Measurements from ENCODE around the gene CCDC77.

Gene CCDC77

DNA sequence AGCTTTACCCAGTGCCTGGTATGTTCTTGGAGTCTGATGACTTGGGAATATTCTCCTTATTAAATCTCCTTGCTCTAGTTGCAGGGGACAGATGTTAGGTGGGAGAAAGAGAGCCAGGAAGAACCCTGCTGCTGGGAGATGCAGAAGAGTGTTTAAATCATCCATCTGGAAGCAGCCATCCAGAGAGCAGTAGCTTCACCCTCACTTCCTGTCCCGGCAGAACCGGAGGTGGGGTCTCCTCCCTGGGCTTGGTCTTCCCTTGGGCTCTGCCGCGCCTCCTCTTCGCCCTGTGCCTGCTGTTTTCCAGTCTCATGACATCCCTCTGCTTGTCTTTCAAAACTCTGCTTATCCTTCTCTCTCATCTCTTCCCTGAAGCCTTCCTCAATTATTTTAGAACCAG is 73.8 kb downstream of the CCDC77 start:
- no peak overlapping the region for H3K4me3 ChIP-seq (ENCODE audit: insufficient read depth, low read depth, low read length)
- no peaks in the 10 kb centered on the region for H3K9me3 ChIP-seq (ENCODE audit: control insufficient read depth, low read length)
- no peaks in the 10 kb centered on the region for H3K36me3 ChIP-seq (ENCODE audit: control insufficient read depth, insufficient read depth, low read length)
- H3K4me1 ChIP-seq (ENCODE audit: control insufficient read depth, insufficient read depth, low read length): peaks cover 21% of the 10 kb centered on the region
- 84 to 91% methylated on average over 5 of the region's 5 CpGs for WGBS, 2 experiments
- H3K27me3 ChIP-seq (ENCODE audit: control insufficient read depth, insufficient read depth, low read length, poor library complexity, severe bottlenecking): no peaks in the 10 kb centered on the region
- no peak overlapping the region for H3K27ac ChIP-seq (ENCODE audit: insufficient read depth, low read depth, low read length, poor library complexity, severe bottlenecking)

DNA sequence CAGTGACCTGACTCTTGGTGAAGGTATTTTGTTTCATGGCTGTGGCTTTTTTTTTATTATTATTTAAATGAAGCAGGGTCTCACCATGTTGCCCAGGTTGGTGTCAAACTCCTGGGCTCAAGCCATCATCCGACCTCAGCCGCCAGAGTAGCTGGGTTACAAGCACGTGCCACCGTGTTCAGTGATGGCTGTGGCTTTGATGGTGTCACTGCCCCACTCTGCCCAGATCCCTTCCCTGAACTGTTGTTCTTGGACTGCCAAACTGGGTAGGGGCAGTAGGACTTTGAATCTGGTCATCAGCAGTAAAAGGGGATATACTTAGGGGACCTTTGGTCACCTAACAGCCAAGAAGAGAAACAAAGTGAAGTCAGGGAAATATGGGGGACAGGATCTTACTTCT is 77.7 kb downstream of the CCDC77 start:
- Histone ChIP-seq H3K36me3 (ENCODE audit: control insufficient read depth, insufficient read depth, low read length) (no peaks in the 10 kb centered on the region), H3K4me1 (ENCODE audit: control insufficient read depth, insufficient read depth, low read length) (peaks cover 28% of the 10 kb centered on the region), H3K9me3 (ENCODE audit: control insufficient read depth, low read length) (no peaks in the 10 kb centered on the region), H3K4me3 (ENCODE audit: insufficient read depth, low read depth, low read length) (no peak overlapping the region), H3K27me3 (ENCODE audit: control insufficient read depth, insufficient read depth, low read length, poor library complexity, severe bottlenecking) (no peaks in the 10 kb centered on the region), H3K27ac (ENCODE audit: insufficient read depth, low read depth, low read length, poor library complexity, severe bottlenecking) (no peak overlapping the region)
- WGBS, 2 experiments: 94 to 95% methylated on average over 4 of the region's 4 CpGs

DNA sequence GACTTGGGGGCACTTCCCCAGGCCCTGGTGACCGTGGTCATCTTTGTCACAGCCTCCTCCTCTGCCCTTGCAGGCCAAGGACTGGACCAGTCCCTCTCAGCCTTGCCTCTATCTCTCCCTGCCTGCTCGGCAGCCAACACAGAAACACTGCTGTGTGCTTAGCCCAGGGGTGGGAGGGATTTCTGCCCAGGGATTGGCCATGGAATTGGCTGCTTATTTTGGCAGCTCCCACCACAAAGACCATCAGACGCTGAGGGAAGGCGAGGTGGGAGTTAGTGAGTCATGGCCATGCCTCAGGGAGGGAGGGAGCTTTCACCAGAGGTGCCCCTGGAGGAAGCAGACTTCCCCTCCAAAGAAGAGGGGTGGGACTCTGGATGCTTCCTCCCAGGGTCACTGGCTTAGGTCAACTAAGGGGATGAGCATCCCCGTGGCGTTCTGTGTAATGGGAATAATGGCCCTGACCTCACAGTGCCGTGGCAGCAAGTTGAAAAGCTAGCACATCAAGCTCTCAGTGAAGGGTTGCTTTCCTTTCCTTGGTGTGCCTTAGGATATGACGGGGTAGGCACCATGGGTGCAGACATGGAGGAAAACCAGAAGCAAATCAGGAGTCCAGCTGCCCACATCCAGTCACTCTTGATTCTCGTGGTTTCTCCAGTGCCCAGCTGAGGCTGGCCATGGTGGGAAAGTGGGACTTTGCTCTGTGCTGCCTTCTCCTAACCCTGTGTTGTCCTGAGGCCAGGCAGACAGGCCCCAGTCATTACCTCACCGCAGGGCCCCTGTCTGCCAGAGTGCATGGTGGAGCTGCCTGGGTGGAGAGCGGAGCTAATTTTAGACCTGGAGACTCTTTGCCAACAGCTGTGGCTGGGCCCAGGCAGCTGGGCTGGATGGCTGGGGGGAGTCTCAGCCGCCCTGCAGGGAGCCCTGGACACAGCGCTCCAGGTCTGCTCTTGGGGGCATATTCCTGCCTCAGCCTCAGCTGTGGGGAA is 79.7 kb downstream of the CCDC77 start:
- H3K9me3 ChIP-seq (ENCODE audit: control insufficient read depth, low read length): no peaks in the 10 kb centered on the region
- peaks cover 24% of the 10 kb centered on the region for H3K4me1 ChIP-seq (ENCODE audit: control insufficient read depth, insufficient read depth, low read length)
- WGBS, 2 experiments: 73 to 76% methylated on average over 13 of the region's 13 CpGs
- H3K36me3 ChIP-seq (ENCODE audit: control insufficient read depth, insufficient read depth, low read length): no peaks in the 10 kb centered on the region
- H3K27ac ChIP-seq (ENCODE audit: insufficient read depth, low read depth, low read length, poor library complexity, severe bottlenecking): no peak overlapping the region
- no peak overlapping the region for H3K4me3 ChIP-seq (ENCODE audit: insufficient read depth, low read depth, low read length)
- no peaks in the 10 kb centered on the region for H3K27me3 ChIP-seq (ENCODE audit: control insufficient read depth, insufficient read depth, low read length, poor library complexity, severe bottlenecking)

DNA sequence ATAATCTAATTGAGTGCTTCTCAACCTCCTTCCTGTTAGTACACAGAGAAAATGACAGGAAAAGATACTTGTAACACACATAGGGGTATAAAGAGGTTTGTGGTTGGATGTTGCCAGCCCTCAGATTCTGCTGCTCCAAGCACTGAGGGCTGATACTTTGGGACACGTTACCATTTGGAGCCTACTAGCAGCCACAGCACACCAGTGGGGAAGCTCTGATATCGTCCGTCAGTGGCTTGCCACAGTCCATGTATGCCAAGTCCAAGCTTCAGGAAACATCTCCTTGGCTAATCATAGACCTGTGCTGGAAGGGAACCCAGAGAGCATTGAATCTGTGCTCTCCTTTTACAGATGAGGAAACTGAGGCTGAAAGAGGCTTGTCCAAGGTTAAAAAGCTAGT is 80.6 kb downstream of the CCDC77 start:
- Histone ChIP-seq H3K27ac (ENCODE audit: insufficient read depth, low read depth, low read length, poor library complexity, severe bottlenecking) (no peak overlapping the region), H3K4me1 (ENCODE audit: control insufficient read depth, insufficient read depth, low read length) (peaks cover 16% of the 10 kb centered on the region), H3K4me3 (ENCODE audit: insufficient read depth, low read depth, low read length) (no peak overlapping the region), H3K9me3 (ENCODE audit: control insufficient read depth, low read length) (no peaks in the 10 kb centered on the region), H3K36me3 (ENCODE audit: control insufficient read depth, insufficient read depth, low read length) (no peaks in the 10 kb centered on the region), H3K27me3 (ENCODE audit: control insufficient read depth, insufficient read depth, low read length, poor library complexity, severe bottlenecking) (no peaks in the 10 kb centered on the region)
- WGBS, 2 experiments: 96% methylated on average over 3 of the region's 3 CpGs

DNA sequence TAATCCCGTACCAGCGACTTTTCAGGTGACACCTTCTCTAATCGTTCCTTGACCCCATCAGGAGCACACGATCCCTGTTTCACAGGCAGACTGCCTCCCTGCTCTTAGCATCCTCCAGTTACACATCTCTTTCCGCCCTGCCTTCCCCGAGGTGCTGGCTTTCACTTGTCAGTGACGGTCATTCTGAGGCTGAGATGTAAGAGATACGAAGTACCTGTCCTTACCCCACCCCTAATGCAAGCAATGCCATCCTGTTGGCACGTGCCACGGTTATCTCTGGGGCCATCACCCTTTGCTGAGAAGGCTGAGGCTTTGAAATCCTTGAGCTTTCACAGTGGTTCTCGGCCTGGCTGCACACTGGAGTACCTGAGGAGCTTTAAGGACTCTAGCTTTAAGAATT is 82.7 kb downstream of the CCDC77 start:
- Histone ChIP-seq H3K27ac (ENCODE audit: insufficient read depth, low read depth, low read length, poor library complexity, severe bottlenecking) (no peak overlapping the region), H3K36me3 (ENCODE audit: control insufficient read depth, insufficient read depth, low read length) (no peaks in the 10 kb centered on the region), H3K27me3 (ENCODE audit: control insufficient read depth, insufficient read depth, low read length, poor library complexity, severe bottlenecking) (no peaks in the 10 kb centered on the region), H3K4me3 (ENCODE audit: insufficient read depth, low read depth, low read length) (no peak overlapping the region), H3K9me3 (ENCODE audit: control insufficient read depth, low read length) (no peaks in the 10 kb centered on the region), H3K4me1 (ENCODE audit: control insufficient read depth, insufficient read depth, low read length) (peaks cover 8% of the 10 kb centered on the region)
- 92 to 94% methylated on average over 11 of the region's 11 CpGs for WGBS, 2 experiments

DNA sequence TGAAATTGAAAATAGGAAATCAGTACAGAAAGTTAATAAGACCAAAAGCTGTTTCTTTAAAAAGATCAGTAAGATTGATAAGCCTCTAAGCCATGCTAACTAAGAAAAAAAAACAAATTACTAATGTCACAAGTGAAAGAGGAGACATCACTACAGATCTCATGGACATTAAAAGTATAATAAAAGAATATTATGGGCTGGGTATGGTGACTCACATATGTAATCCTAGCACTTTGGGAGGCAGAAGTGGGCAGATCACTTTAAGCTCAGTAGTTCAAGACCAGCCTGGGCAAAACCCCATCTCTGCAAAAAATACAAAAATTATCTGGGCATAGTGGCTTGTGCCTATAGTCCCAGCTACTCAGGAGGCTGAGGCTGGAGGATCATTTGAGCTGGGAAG is 88.8 kb downstream of the CCDC77 start:
- Histone ChIP-seq H3K4me3 (ENCODE audit: insufficient read depth, low read depth, low read length) (no peak overlapping the region), H3K4me1 (ENCODE audit: control insufficient read depth, insufficient read depth, low read length) (no peaks in the 10 kb centered on the region), H3K27ac (ENCODE audit: insufficient read depth, low read depth, low read length, poor library complexity, severe bottlenecking) (no peak overlapping the region), H3K36me3 (ENCODE audit: control insufficient read depth, insufficient read depth, low read length) (no peaks in the 10 kb centered on the region), H3K9me3 (ENCODE audit: control insufficient read depth, low read length) (peaks cover 14% of the 10 kb centered on the region), H3K27me3 (ENCODE audit: control insufficient read depth, insufficient read depth, low read length, poor library complexity, severe bottlenecking) (no peaks in the 10 kb centered on the region)

All from ectodermal cell (in vitro differentiated cells).